T-helper 2 cell treated with Interferon-gamma antibody and Interleukin-4, amounts not matched to agents 5 μg/mL and 100 μg/mL, for 36 hours (primary cell): ENCODE results near the gene HSD17B8.

Source experiments
- DNase-seq: peaks from one replicate; pipeline ENCODE4 v3.0.0; 2021; ENCODE audit warnings: low spot score
- H3K27ac Mint-ChIP-seq: one replicate; pipeline ENCODE4 v1.8.0; 2021; ENCODE audit warnings: mild to moderate bottlenecking, mixed read lengths
- H3K27me3 Mint-ChIP-seq: one replicate; pipeline ENCODE4 v1.8.0; 2021; ENCODE audit warnings: low read depth, mixed read lengths
- H3K36me3 Mint-ChIP-seq: one replicate; pipeline ENCODE4 v1.8.0; 2021; ENCODE audit warnings: low read depth, mixed read lengths
- H3K4me1 Mint-ChIP-seq: one replicate; pipeline ENCODE4 v1.8.0; 2021; ENCODE audit warnings: low read depth, mixed read lengths
- H3K4me3 Mint-ChIP-seq: one replicate; pipeline ENCODE4 v1.8.0; 2022; ENCODE audit warnings: mild to moderate bottlenecking, moderate library complexity, mixed read lengths
- H3K9me3 Mint-ChIP-seq: one replicate; pipeline ENCODE4 v1.8.0; 2021; ENCODE audit warnings: mixed read lengths

The HSD17B8 gene

DNA sequence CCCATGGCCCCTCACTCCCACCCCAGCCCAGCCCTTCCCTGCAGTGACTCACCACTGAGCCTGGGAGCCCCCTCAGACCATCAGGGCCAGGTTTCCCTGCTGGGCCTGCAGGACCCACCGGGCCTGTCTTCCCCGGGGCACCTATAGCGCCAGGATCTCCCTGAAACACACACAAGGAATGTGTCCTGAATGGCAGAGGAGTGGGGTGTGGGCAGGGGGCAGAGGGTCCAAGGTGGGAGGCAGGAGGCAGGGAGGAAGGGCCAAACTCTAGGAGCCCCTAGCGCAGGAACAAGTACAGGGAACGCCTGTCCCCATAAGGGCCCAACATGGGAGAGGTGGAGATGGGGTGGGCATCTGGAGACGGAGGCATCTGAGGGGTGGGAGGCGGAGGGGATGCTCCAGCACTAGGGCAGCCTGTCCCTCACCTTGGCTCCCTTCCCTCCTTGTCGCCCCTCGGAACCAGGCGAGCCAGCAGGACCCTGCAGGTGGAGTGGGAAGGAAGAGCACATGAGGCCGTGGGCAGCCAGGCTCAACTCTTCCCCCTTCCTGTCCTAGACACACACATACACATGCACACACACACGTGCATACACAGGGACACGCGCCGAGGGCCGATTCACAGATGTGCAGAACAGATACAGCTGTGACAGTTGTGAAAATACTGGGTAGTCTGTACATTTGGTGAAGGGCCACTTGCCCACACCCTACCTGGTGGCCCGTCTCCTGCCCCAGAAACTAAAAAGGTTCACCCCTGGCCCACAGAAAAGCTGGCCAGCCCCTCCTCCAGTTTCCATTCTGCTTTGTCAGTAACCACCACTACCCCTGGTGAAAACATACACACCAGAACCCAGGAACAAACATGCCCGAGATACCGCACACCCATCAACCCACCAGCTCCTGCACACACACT lies 36.8 kb upstream of the HSD17B8 start:
- peaks cover 1% of the 10 kb centered on the region for H3K27me3 Mint-ChIP-seq

DNA sequence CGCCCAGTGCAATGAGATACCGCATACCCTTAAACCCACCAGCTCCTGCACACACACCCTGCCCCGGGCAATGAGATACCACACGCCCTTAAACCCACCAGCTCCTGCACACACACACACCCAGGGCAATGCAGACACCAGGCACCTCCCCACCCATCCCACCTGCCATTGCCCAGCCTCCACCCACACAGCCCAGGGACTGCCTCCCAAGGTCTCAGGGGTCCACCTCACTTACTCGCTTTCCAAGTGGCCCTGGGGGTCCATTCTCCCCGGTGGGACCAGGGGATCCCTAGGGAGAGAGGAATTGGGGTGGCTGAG lies 36.2 kb upstream of the HSD17B8 start:
- no peak for DNase-seq
- Mint-ChIP-seq H3K4me1 (no peaks in the 10 kb centered on the region), H3K27me3 (peaks cover 3% of the 10 kb centered on the region), H3K27ac (no peak overlapping the region), H3K36me3 (no peaks in the 10 kb centered on the region), H3K4me3 (no peak overlapping the region), H3K9me3 (no peaks in the 10 kb centered on the region)

More for the DNA sequence above, 36.8 kb upstream of the HSD17B8 start:
- Mint-ChIP-seq H3K4me1 (no peaks in the 10 kb centered on the region), H3K27ac (no peak overlapping the region), H3K36me3 (no peaks in the 10 kb centered on the region), H3K9me3 (no peaks in the 10 kb centered on the region), H3K4me3 (no peak overlapping the region)
- no peak for DNase-seq

DNA sequence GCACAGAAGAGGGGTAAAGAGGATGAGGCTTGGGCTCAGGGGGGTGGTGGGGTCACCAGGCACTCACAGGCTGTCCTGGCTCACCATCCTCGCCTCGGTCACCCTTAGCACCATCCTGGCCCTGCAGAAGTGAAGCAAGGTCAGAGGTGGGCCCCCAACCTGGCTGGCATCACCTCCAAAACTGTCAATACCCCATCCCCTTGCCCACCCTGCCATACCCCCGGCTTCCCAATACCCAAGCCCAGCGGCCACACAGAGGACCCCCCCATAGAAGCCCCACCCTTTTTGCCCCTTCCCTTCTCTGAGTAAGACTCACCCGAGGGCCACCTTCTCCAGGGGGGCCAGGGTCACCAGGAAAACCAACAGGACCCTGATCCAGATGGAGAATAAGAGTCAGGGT lies 35.8 kb upstream of the HSD17B8 start:
- no peaks in the 10 kb centered on the region for H3K36me3 Mint-ChIP-seq
- H3K9me3 Mint-ChIP-seq, result no peaks in the 10 kb centered on the region
- DNase-seq, result no peak
- H3K4me1 Mint-ChIP-seq, result no peaks in the 10 kb centered on the region
- H3K27me3 Mint-ChIP-seq, result peaks cover 3% of the 10 kb centered on the region
- H3K4me3 Mint-ChIP-seq, result no peak overlapping the region
- no peak overlapping the region for H3K27ac Mint-ChIP-seq

DNA sequence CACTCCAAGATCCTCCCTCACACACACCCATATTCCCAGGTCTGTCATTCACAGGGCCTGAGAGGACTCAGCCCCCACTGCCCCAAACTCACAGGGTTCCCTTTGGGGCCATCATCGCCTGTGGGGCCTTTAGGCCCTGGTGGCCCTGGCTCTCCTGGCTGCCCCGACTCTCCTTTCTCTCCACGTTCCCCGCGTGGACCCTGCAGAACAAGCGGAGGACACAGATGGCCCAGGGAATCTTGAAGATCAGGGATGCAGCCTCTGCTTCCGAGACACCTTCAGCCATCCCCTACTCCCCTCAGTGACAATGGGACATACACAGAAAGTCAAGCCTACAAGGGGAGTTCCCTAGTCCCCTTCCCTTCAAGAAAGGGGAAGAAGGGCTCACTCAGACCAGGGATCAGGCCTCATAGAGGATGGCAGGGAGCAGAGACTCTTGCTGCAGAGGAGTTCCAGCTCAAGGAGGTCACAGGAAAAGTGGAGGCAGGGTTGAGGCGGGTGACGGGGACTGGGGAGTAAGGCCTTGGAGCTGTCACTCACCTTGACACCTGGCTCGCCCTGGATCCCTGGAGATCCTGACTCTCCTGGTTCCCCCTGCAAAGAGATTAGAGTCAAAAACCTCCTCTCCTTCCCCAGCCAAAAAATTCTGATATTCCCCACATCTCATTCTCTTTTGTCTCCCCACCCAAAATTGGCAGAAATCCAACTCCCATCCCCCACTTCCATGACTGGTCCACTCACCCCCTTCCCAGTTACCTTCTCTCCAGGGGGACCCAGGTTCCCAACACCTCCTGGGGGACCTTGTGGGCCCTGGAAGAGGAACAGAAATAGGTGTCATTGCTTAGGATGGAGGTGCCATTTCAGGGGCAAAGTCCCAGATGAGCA lies 34.9 kb upstream of the HSD17B8 start:
- Mint-ChIP-seq H3K27ac (no peak overlapping the region), H3K4me1 (no peaks in the 10 kb centered on the region), H3K27me3 (peaks cover 3% of the 10 kb centered on the region), H3K36me3 (no peaks in the 10 kb centered on the region), H3K4me3 (no peak overlapping the region), H3K9me3 (no peaks in the 10 kb centered on the region)
- DNase-seq, result no peak

DNA sequence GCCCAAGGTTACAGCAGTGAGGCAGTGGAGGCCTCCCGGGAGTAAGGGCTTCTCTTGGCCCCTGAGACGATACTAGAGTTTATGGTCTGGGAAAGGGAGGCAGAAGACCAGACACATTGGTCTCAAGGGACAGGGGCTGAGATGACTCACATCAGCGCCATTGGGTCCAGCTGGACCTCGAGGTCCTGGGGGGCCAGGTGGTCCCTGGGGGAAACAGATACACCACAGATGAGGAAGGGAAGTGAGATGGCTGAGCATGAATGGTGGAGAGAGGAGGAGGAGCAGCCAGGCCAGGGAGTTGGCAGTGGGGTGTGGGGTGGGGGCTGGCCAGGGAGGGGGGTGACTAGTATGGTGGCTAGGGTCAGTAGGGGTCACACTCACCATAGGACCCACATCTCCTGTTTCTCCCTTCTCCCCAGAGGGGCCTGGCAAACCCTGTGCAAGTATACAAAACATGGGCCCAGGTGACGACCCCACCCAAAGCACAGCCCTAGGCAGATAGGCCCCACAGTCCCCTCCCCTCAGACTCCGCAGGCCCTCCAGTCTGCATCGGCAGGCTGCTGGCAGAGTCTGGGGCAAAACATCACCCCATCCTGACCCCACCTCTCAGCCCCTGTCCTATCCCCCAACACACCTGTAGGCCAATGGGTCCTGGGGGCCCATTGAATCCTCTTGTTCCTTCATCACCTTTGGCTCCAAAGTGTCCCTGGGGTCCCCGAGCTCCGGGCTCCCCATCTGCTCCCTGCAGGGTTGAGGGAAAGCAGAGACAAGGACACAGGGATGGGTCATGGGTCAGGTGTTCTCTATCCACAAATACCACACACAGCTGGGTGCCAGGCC lies 34.1 kb upstream of the HSD17B8 start:
- Mint-ChIP-seq H3K9me3 (no peaks in the 10 kb centered on the region), H3K4me3 (no peak overlapping the region), H3K4me1 (no peaks in the 10 kb centered on the region), H3K36me3 (no peaks in the 10 kb centered on the region), H3K27me3 (peaks cover 10% of the 10 kb centered on the region), H3K27ac (no peak overlapping the region)
- DNase-seq, result no peak

DNA sequence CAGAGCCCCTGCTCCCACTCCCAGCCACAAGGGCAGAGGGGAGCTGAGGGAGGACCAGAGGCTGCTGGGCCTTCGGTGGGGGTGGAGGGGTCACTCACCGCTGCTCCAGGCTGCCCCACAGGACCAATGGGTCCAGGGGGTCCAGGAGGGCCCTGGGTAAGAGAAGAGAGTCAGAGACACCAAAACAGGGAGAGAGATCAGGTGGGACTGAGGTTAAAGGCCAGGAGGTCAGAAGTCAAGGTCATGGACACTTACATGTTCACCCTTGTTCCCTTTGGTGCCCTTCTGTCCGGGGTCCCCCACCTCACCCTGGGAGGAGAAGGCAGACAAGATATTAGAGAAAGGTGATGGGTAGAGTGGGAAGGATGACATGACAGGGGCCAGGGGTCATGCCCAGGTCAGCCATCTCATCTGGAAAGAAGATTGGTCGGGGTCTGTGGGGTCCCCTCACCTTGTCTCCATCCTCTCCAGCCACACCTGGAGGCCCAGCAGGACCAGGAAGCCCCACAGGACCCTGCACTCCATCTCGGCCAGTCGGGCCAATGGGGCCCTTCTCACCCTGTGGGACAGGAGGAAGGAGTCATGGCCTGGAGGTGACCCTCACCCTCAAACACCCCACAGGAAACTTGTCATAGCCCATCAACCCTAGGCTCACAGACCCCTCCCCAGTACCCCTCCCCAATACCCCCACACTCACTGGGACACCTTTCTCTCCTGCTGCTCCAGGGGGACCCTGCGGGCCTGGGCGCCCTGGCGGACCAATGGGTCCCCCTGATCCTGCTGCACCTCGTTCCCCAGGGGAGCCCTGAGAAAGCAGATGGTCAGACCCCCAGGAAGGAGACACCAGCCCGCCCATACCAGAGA lies 33.2 kb upstream of the HSD17B8 start:
- H3K36me3 Mint-ChIP-seq, result no peaks in the 10 kb centered on the region
- H3K9me3 Mint-ChIP-seq, result no peaks in the 10 kb centered on the region
- DNase-seq, result no peak
- H3K4me1 Mint-ChIP-seq, result no peaks in the 10 kb centered on the region
- H3K4me3 Mint-ChIP-seq, result no peak overlapping the region
- H3K27me3 Mint-ChIP-seq, result peaks cover 10% of the 10 kb centered on the region
- no peak overlapping the region for H3K27ac Mint-ChIP-seq

DNA sequence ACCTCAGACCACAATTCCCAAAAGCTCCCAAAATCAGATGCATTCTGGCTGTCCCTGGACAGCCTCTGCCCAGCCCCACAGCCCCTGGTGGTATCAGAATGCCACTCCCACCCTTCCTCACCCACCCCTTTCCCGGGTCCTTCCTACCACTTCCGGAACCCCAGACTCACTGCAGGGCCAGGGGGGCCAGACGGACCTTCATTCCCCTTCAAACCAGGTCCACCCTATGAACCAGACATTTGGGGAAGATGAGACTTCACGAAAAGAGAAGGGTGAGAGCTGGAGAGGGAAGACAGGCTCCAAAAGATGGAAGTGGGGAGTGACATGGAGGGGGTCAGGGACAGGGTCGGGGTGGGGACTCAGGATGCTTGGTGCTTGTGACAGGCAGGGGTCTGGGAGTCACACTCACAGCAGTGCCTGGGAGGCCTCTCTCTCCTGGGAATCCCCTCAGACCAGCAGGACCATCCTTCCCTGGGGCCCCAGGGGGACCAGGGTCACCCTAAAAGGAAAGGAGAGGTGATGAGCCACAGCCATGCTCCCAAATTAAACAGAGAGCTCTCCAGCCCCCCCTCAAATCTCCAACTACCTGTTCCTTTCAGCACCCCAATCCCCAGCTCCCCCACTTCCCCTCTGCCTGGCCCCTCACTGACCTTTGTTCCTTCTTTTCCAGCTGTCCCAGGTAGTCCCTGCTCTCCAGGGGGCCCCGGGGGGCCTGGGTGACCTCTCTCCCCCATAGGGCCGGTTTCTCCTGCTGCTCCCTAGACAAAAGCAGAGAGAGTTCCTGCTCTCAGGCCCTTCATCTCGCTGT lies 32.4 kb upstream of the HSD17B8 start:
- DNase-seq, result no peak
- no peak overlapping the region for H3K4me3 Mint-ChIP-seq
- no peaks in the 10 kb centered on the region for H3K36me3 Mint-ChIP-seq
- H3K27me3 Mint-ChIP-seq, result peaks cover 10% of the 10 kb centered on the region
- no peaks in the 10 kb centered on the region for H3K4me1 Mint-ChIP-seq
- no peaks in the 10 kb centered on the region for H3K9me3 Mint-ChIP-seq
- H3K27ac Mint-ChIP-seq, result no peak overlapping the region

DNA sequence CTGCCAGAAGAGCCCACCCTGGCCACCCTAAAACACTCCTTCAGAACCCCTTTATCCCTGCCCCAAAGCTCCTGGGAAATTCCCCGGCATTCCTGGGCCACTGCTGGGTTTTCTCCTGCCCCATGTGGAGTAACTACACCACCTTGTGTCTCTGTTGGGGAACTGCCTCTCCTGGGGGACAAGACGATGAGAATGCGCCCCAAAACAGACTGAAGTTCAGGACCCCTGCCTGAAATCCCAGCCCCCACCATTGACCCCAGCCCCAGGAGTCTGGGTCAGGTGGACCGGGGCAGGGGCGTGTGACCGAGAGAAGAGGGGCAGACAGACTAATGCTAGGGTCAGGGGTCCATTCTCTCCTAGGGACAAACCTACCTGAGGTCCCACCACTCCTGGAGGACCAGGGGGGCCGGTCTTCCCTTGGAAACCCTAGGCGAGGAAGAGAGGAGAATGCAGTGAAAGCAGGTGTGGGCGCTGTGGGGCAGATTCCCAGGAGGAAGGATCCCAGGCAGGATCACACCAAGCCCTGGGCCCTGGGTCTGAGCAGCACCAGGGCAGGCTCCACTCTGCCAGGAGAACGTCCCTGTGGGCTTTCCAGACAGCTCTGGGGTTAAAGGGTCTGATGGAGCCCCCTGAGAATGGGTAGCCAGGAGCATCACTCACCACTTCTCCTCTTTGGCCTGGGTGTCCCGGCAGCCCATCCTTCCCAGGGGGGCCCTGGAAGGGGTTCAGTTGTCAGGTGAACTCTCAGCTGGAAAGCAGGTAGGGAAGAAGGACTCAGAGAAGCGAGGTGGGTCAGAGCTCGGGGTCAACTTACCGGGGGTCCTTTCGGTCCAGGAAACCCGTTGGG lies 31.5 kb upstream of the HSD17B8 start:
- Mint-ChIP-seq H3K27ac (no peak overlapping the region), H3K9me3 (no peaks in the 10 kb centered on the region), H3K36me3 (no peaks in the 10 kb centered on the region), H3K4me1 (no peaks in the 10 kb centered on the region), H3K4me3 (no peak overlapping the region), H3K27me3 (peaks cover 10% of the 10 kb centered on the region)
- no peak for DNase-seq

DNA sequence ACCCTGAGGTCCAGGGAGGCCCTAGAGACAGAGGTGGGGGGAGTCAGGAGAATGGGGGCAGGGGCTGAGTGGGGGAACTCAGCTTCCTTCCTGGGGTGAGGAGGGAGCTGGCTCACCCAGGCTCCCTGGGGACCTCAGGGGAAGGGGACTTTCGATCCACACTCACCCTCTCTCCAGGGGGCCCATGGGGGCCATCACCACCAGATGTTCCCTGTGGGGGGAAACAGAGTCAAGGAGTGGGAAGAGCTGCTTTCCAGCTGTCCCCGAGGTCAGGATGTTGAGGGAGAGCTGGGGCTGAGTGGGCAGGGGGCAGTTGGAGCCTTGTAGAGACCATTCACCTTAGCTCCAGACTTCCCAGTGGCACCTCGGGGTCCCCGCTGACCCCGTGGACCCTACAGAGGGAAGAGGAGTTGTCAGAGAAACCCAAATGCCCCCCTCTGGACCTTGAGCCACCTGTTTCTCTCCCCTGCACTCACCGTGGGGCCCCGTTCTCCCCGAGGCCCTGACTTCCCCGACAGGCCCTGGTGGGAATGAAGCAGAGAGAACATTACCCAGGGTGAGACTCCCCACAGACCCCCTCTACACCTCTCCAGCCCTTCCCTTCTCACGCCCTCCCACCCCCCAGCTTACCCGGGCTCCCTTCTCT lies 30.8 kb upstream of the HSD17B8 start:
- Mint-ChIP-seq H3K4me1 (no peaks in the 10 kb centered on the region), H3K27ac (no peak overlapping the region), H3K4me3 (no peak overlapping the region), H3K36me3 (no peaks in the 10 kb centered on the region), H3K27me3 (peaks cover 10% of the 10 kb centered on the region), H3K9me3 (no peaks in the 10 kb centered on the region)
- DNase-seq, result no peak

DNA sequence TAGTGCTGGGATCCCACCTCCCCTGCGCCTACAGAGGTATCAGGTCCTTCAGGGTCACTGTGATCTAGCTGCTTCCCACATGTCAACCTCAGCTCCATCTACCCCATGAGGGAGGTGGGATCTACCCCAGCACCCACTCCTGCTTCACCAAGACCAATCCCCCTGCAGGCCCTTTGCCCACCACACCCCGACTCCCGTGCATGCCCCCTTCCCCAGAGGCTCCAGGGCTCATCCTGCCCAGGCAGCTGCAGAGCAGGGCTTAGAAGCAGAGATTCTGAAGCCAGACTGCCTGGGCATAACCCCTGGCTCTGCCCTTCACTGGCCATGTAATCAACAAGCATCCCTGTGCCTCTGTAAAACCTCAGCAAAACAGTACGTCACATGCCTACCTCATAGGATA lies 29.7 kb upstream of the HSD17B8 start:
- no peak overlapping the region for H3K27ac Mint-ChIP-seq
- H3K27me3 Mint-ChIP-seq, result peaks cover 10% of the 10 kb centered on the region
- DNase-seq, result no peak
- no peaks in the 10 kb centered on the region for H3K9me3 Mint-ChIP-seq
- no peaks in the 10 kb centered on the region for H3K36me3 Mint-ChIP-seq
- no peaks in the 10 kb centered on the region for H3K4me1 Mint-ChIP-seq
- no peak overlapping the region for H3K4me3 Mint-ChIP-seq

DNA sequence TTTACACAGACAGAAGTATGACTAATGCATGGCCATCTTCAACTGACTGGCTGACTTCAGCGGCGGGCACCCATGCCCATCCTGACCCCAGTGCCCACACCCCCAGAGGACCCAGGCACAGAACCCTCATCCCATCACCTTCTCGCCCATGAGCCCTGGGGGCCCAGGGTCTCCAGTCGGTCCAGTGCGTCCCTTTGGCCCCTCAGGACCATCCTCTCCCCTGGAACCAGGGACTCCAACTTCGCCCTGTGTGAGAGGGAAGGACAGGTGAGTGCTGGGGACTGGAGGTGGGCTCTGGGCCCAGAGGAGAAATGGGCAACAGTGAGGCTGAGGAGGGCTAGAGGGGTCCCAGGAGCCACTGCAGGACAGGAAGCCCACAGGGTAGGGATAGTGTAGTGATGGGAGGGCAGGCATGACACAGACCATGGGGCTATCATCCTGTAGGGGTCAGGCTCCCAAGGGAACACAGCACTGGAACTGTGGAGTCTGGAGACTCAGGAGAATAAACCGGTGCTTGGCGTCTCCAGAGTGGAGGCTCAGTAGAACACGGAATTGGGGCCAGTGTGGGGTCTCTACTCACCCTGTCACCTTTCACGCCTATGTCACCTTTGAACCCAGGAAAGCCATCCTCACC lies 28.9 kb upstream of the HSD17B8 start:
- Mint-ChIP-seq H3K36me3 (no peaks in the 10 kb centered on the region), H3K4me3 (no peak overlapping the region), H3K27me3 (peaks cover 10% of the 10 kb centered on the region), H3K9me3 (no peaks in the 10 kb centered on the region), H3K4me1 (no peaks in the 10 kb centered on the region), H3K27ac (no peak overlapping the region)
- no peak for DNase-seq
